ENCODE data around the gene CD82. TPM values are rescaled to one million over a fixed set of nuclear protein-coding genes. Genes with fewer than 3 reads are reported as not detected.

CD82 gene
- total and polyA plus RNA-seq, 11 donors: 20.1 to 76.2 (median 37.3) TPM

DNA sequence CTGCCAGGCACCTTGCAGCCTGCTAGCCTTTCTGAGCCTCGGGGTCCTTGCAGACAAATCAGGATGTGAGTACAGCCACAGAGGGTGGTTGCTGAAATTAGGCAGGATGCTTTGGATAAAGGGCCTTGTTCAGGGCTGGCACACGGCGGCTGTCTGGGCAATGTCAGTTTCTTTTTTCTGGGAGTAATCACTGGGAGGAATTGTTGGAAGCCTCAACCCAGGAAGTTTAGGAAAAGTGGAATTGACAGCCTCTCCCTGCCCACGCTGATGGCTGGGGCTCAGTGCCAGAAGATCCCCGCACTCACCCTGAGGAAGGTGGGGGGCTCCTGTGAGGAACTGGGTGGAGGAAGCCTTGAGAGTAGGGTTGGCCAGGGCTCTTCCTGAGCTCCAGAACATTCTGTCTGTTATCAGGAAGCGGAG, 37.4 kb downstream of the CD82 start:
- TF ChIP-seq, protein P1, sequence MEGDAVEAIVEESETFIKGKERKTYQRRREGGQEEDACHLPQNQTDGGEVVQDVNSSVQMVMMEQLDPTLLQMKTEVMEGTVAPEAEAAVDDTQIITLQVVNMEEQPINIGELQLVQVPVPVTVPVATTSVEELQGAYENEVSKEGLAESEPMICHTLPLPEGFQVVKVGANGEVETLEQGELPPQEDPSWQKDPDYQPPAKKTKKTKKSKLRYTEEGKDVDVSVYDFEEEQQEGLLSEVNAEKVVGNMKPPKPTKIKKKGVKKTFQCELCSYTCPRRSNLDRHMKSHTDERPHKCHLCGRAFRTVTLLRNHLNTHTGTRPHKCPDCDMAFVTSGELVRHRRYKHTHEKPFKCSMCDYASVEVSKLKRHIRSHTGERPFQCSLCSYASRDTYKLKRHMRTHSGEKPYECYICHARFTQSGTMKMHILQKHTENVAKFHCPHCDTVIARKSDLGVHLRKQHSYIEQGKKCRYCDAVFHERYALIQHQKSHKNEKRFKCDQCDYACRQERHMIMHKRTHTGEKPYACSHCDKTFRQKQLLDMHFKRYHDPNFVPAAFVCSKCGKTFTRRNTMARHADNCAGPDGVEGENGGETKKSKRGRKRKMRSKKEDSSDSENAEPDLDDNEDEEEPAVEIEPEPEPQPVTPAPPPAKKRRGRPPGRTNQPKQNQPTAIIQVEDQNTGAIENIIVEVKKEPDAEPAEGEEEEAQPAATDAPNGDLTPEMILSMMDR (IDR thresholded peaks at IDR 0.05): no peak
- TF ChIP-seq POLR2A (IDR thresholded peaks at IDR 0.05): no peak
- ATAC-seq (peak in 3 of 4 donors; percentile 30 to 43 (median 31)), DNase-seq (peak in 2 of 5 donors; percentile 54 to 64)
- peaks cover 0 to 49% (median 27%) of the 10 kb centered on the region in 12 donors for H3K4me1 ChIP-seq
- no peaks in the 10 kb centered on the region for H3K9me3 ChIP-seq
- 32 to 53% (median 51%) methylated on average over 4 to 6 of the region's 6 CpGs for WGBS, 4 donors
- H3K4me3 ChIP-seq: no peak overlapping the region
- H3K36me3 ChIP-seq: peaks cover 0 to 35% (median 12%) of the 10 kb centered on the region in 9 donors
- no peaks in the 10 kb centered on the region for H3K27me3 ChIP-seq
- intact Hi-C loops (cut with DNase I): loop anchor here in 3 of 10 donors (5.0 kb wide), 1 partner anchor 36 kb away; the partner anchor contains the start of gene CD82 (in 3 of the 3)
- peak overlapping the region in 10 of 12 donors; percentile 4 to 61 (median 38) for H3K27ac ChIP-seq

DNA sequence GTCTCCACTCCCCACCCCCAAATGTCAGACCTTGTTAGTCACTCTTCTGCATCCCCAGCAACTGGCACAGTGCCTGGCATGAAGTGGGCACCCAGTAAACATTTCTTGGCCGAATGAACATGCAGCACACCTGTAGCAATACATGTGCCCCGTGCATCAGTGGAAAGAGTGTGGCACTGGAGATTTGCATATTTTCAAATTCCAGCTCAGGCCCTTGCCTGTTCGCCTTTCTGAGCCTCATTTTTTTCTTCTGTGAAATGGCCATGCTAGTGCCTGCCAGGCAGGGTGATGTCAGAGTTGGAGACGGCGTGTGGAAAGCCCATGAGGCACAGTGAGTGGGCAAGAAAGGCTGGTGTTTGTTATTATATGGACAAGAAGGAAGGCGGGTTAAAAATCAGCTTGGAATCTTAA, 38.7 kb downstream of the CD82 start:
- Histone ChIP-seq H3K27ac (no peak overlapping the region), H3K4me1 (peaks cover 0 to 46% (median 29%) of the 10 kb centered on the region in 12 donors), H3K27me3 (no peaks in the 10 kb centered on the region), H3K36me3 (peaks cover 0 to 35% (median 12%) of the 10 kb centered on the region in 9 donors), H3K4me3 (no peak overlapping the region), H3K9me3 (no peaks in the 10 kb centered on the region)
- TF ChIP-seq, protein P1 (IDR thresholded peaks at IDR 0.05): no peak
- TF ChIP-seq POLR2A (IDR thresholded peaks at IDR 0.05): no peak
- ATAC-seq (no peak), DNase-seq (peak in 1 of 5 donors; percentile 25)
- WGBS, 4 donors: 86 to 91% (median 89%) methylated on average over 6 of the region's 6 CpGs
- intact Hi-C loops (cut with DNase I): loop anchor here in 3 of 10 donors (5.0 kb wide), 1 partner anchor 37 kb away; the partner anchor contains the start of gene CD82 (in 3 of the 3)

DNA sequence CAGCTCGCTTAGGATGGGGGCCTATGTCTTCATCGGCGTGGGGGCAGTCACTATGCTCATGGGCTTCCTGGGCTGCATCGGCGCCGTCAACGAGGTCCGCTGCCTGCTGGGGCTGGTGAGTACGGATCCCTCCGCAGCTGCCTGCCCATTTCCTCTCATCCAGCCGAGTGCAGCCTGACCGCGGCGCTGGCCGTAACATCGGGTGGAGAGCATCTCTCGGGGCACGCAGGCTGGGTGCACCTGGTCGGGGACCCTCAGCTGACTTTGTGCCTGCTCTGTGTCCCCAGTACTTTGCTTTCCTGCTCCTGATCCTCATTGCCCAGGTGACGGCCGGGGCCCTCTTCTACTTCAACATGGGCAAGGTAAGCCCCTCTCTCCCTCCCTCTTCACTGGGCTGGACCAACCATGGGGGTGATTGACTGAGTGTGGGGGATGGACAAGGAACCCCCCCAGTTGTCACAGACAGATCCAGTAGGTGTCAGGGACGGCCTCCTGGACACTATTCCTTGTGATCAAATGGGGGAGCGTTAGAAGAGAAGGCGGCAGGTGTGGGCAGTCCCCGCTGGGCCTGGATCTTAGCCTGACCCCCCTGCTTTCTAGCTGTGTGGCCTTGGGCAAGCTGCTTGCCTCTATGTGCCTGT, 39.7 kb downstream of the CD82 start:
- Histone ChIP-seq H3K36me3 (peaks cover 0 to 35% (median 12%) of the 10 kb centered on the region in 9 donors), H3K27ac (no peak overlapping the region), H3K4me3 (no peak overlapping the region), H3K9me3 (no peaks in the 10 kb centered on the region), H3K4me1 (peaks cover 0 to 53% (median 29%) of the 10 kb centered on the region in 12 donors), H3K27me3 (no peaks in the 10 kb centered on the region)
- no peak for TF ChIP-seq POLR2A (IDR thresholded peaks at IDR 0.05)
- TF ChIP-seq, protein P1 (IDR thresholded peaks at IDR 0.05): no peak
- DNase-seq: no peak
- WGBS, 4 donors: 92 to 95% (median 93%) methylated on average over 23 to 25 of the region's 25 CpGs
- no peak for ATAC-seq
- intact Hi-C loops (cut with DNase I): no loop called here

DNA sequence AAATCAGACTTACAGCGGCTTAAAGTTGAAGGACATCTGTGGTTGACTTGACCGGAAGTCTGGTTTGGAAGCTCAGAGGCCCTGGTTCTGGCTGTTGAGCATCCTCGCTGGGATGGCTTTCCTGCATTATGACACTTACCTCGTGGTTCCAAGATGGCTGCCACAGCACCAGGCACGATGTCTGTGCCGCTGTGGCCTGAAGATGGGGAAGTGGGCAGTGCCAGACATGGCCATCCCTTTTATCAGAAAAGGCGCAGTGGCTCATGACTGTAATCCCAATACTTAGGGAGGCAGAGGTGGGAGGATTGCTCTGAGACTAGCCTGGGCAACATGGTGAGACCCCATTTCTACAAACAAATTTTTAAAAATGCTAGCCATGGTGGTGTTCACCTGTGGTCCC, 40.5 kb downstream of the CD82 start:
- ATAC-seq: no peak
- peaks cover 0 to 35% (median 12%) of the 10 kb centered on the region in 9 donors for H3K36me3 ChIP-seq
- no peaks in the 10 kb centered on the region for H3K27me3 ChIP-seq
- H3K4me3 ChIP-seq: no peak overlapping the region
- intact Hi-C loops (cut with DNase I): no loop called here
- H3K4me1 ChIP-seq: peaks cover 0 to 50% (median 28%) of the 10 kb centered on the region in 12 donors
- H3K27ac ChIP-seq: no peak overlapping the region
- TF ChIP-seq POLR2A (IDR thresholded peaks at IDR 0.05): no peak
- TF ChIP-seq, protein P1 (IDR thresholded peaks at IDR 0.05): no peak
- H3K9me3 ChIP-seq: no peaks in the 10 kb centered on the region
- no peak for DNase-seq
- WGBS, 4 donors: 95 to 97% (median 96%) methylated on average over 7 of the region's 7 CpGs
